KBM-7 (cell line): ENCODE measurements around the gene SPATA9.
A peak's percentile ranks its signal among the peaks of the same experiment; 100 is the strongest.

Experiments used
- DNase-seq: peaks from one replicate; pipeline ENCODE4 v3.0.0-alpha.2; 2015
- in situ Hi-C: fragments of 300-500 bp; cut with MboI; formaldehyde crosslinking; loops from 2 replicates; pipeline ENCODE4 v1.14.3; 2020; ENCODE audit warnings: low sequenced_read_pairs, low pct_unique_long_range_greater_than_20kb, mixed read lengths

Gene SPATA9

GRCh38 chr5:95628933-95629332 is 53.9 kb downstream of the SPATA9 start:
- DNase-seq: no peak
- in situ Hi-C loops: no loop called here

GRCh38 chr5:95627971-95628810 is 54.6 kb downstream of the SPATA9 start:
- in situ Hi-C loops: no loop called here
- DNase-seq: no peak

- DNase-seq: no peak
- in situ Hi-C loops: no loop called here
Observed at GRCh38 chr5:95626701-95627100, 56.1 kb downstream of the SPATA9 start.

DNA sequence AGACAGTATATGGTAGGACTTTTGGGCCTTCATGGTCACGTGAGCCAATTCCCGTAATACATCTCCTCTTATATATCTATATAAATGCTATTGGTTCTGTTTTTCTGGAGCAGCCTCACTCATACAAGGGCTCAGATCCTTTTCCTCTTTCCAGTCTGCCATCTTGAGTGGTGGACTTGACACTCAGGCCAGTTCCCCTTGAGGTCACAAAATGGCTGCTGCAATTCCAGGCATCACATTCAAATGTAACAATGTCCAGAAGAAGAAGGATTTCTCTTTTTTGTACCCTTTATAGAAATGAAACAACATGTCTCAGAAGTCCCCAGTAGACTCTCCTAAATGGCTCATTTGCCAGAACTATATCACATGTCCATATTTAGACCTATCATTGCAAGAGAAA is 58.4 kb downstream of the SPATA9 start:
- in situ Hi-C loops: no loop called here

DNA sequence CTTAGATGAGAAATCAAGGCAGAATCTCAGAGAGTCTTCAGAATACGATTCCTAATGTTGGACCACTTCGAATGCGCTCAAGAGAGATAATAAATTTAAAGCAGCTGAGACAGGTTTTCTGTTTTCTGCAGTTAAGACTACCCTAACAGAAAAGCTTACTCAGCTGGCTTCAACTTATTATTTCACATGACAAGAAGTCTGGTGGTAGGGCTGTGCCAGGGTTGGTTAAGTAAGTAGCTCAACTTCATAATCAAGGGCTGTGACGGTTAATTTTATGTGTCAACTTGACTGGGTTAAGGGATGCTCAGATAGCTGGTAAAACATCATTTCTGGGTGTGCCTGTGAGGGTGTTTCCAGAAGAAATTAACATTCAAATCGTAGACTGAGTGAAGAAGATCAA is 59.1 kb downstream of the SPATA9 start:
- in situ Hi-C loops: no loop called here
- DNase-seq: no peak

More for the DNA sequence above, 58.4 kb downstream of the SPATA9 start:
- DNase-seq: no peak

- peak; percentile 78 for DNase-seq
- in situ Hi-C loops: no loop called here
Observed at GRCh38 chr5:95621839-95622629, 60.8 kb downstream of the SPATA9 start.

DNA sequence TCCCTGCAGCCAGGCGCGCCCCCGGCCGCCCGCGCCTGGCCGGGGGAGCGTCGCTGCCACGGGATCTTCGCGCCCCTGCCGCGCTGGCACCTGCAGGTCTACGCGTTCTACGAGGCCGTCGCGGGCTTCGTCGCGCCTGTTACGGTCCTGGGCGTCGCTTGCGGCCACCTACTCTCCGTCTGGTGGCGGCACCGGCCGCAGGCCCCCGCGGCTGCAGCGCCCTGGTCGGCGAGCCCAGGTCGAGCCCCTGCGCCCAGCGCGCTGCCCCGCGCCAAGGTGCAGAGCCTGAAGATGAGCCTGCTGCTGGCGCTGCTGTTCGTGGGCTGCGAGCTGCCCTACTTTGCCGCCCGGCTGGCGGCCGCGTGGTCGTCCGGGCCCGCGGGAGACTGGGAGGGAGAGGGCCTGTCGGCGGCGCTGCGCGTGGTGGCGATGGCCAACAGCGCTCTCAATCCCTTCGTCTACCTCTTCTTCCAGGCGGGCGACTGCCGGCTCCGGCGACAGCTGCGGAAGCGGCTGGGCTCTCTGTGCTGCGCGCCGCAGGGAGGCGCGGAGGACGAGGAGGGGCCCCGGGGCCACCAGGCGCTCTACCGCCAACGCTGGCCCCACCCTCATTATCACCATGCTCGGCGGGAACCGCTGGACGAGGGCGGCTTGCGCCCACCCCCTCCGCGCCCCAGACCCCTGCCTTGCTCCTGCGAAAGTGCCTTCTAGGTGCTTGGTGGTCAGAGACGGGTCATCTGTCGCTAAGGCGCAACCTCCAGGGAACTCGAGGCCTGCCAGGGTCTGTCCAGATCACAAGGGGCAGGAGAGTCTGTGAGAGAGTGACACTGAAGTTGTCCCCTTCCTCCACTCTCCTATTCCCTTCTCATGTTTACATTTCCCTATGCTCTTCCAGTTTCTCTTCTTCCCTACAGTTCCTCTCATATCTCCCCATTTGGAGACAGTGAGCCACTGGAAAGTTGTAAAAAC is 61.6 kb downstream of the SPATA9 start:
- in situ Hi-C loops: no loop called here
- DNase-seq: no peak

GRCh38 chr5:95620030-95620869 is 62.5 kb downstream of the SPATA9 start, which contains the start of gene GPR150:
Gene GPR150 (plus strand): TSS chr5:95620087. CDS start chr5:95620276, 189 bp downstream.
- in situ Hi-C loops: no loop called here
- no peak for DNase-seq

- no peak for DNase-seq
- in situ Hi-C loops: no loop called here
Observed at GRCh38 chr5:95619514-95620029, 63.2 kb downstream of the SPATA9 start.

GRCh38 chr5:95619096-95619495 is 63.7 kb downstream of the SPATA9 start:
- no peak for DNase-seq

GRCh38 chr5:95617057-95617456 is 65.7 kb downstream of the SPATA9 start:
- in situ Hi-C loops: no loop called here
- DNase-seq: no peak

More at GRCh38 chr5:95619096-95619495, 63.7 kb downstream of the SPATA9 start:
- in situ Hi-C loops: no loop called here

DNA sequence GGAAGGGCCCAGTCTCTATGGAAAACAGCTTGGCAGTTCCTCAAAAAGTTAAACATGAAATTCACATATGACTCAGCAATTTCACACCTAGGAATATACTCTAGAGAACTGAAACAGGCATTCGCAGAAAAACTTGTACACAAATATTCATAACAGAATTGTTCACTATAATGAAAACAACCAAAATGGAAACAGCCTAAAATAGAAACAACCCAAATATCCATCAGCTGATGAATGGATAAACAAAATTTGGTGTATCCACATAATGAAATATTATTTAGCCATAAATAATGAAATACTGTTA is 67.7 kb downstream of the SPATA9 start:
- in situ Hi-C loops: no loop called here
- no peak for DNase-seq

GRCh38 chr5:95613514-95613913 is 69.3 kb downstream of the SPATA9 start:
- in situ Hi-C loops: no loop called here
- DNase-seq: no peak

- DNase-seq: no peak
- in situ Hi-C loops: no loop called here
Observed at GRCh38 chr5:95611396-95611795, 71.4 kb downstream of the SPATA9 start.

- no peak for DNase-seq
- in situ Hi-C loops: no loop called here
Observed at GRCh38 chr5:95610546-95610945, 72.2 kb downstream of the SPATA9 start.

DNA sequence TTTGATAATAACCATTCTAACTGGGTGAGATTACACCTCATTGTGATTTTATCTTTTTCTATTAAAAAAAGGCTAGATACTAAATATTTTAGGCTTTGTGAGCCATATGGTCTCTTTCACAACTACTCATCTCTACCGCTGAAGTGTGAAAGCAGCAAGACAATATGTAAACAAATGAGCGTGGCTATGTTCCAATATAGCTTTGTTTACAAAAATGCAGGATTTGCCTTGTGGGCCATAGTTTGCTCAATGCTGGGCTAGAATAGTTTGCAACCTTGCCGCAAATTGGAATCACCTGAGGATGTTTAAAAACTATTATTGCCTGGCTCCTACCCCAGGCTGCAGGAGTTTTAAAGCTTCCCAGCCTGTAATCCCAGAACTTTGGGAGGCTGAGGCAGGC is 73.1 kb downstream of the SPATA9 start:
- in situ Hi-C loops: no loop called here

More for the DNA sequence above, 73.1 kb downstream of the SPATA9 start:
- no peak for DNase-seq
